Measurements from ENCODE around the gene MTNR1A.

GRCh38 chr4:186596850-186597390, 41.6 kb upstream of the MTNR1A start:
- TF ChIP-seq CTCF (conservative IDR thresholded peaks at IDR 0.05; ENCODE audit: low read depth, low read length) (no peak), CEBPB (IDR thresholded peaks at IDR 0.05; ENCODE audit: low read depth, low read length) (no peak)

Data from IMR-90 (cell line).